Activated naive CD4-positive, alpha-beta T cell treated with anti-CD3 and anti-CD28 coated beads, Interleukin-2, amount 50 U/mL, for 72 hours (primary cell): Measurements from ENCODE around the gene ACER1. TPM values are rescaled to one million over a fixed set of nuclear protein-coding genes. Genes with fewer than 3 reads are reported as not detected.

ENCODE experiments used
- ATAC-seq, 2 donors: fragments of 150-1000 bp; cut with Tn5 transposase; 2 replicates each; pipeline ENCODE4 v1.10.0; 2021; ENCODE audit warnings: mild to moderate bottlenecking in 2 of 2, moderate library complexity in 2 of 2
- DNase-seq, 2 donors: peaks; one replicate each; pipeline ENCODE4 v3.0.0; 2021 to 2022; ENCODE audit warnings: low spot score in 2 of 2
- H3K27ac Mint-ChIP-seq, 2 donors: one replicate each; pipeline ENCODE4 v1.8.0; 2022; ENCODE audit warnings: mild to moderate bottlenecking in 2 of 2, mixed read lengths in 2 of 2
- H3K36me3 Mint-ChIP-seq, 2 donors: one replicate each; pipeline ENCODE4 v1.8.0; 2022; ENCODE audit warnings: mixed read lengths in 2 of 2
- H3K9me3 Mint-ChIP-seq, 2 donors: one replicate each; pipeline ENCODE4 v1.8.0; 2022; ENCODE audit warnings: mixed read lengths in 2 of 2
- total RNA-seq, 2 donors: library from RNA; stranded (reverse); gene quantifications; one replicate each; pipeline ENCODE4 v1.2.3, GENCODE V29; 2022

ACER1 gene
- under 1 TPM in 1 of 2 donors, not detected in 1; 0.52 TPM for total RNA-seq

GRCh38 chr19:6333439-6333838, at the start of gene ACER1:
Gene ACER1 (minus strand): TSS chr19:6333612. CDS start chr19:6333551, 61 bp downstream.
- DNase-seq (no peak), ATAC-seq (no peak)
- H3K27ac Mint-ChIP-seq, result no peak within 1 kb of the TSS
- no peaks in the 10 kb centered on the region for H3K36me3 Mint-ChIP-seq
- H3K9me3 Mint-ChIP-seq, result no peaks in the 10 kb centered on the region

- H3K27ac Mint-ChIP-seq, result peak overlapping the region in 1 of 2 donors; percentile 49
- ATAC-seq (no peak), DNase-seq (no peak)
- H3K36me3 Mint-ChIP-seq, result peaks cover 10 to 31% of the 10 kb centered on the region in 2 donors
- H3K9me3 Mint-ChIP-seq, result no peaks in the 10 kb centered on the region
These were observed 49.8 kb upstream of the ACER1 start for GRCh38 chr19:6383188-6383587.

GRCh38 chr19:6381030-6381750, 47.8 kb upstream of the ACER1 start:
- no peak overlapping the region for H3K27ac Mint-ChIP-seq
- DNase-seq, result no peak
- H3K9me3 Mint-ChIP-seq, result no peaks in the 10 kb centered on the region
- H3K36me3 Mint-ChIP-seq, result peaks cover 10 to 29% of the 10 kb centered on the region in 2 donors
- peak in 1 of 2 donors; percentile 22 for ATAC-seq

- peaks cover 10 to 25% of the 10 kb centered on the region in 2 donors for H3K36me3 Mint-ChIP-seq
- no peak overlapping the region for H3K27ac Mint-ChIP-seq
- H3K9me3 Mint-ChIP-seq, result no peaks in the 10 kb centered on the region
- DNase-seq (no peak), ATAC-seq (no peak)
These were observed 46.3 kb upstream of the ACER1 start for GRCh38 chr19:6379744-6380143.

- Mint-ChIP-seq H3K9me3 (no peaks in the 10 kb centered on the region), H3K36me3 (peaks cover 10 to 22% of the 10 kb centered on the region in 2 donors), H3K27ac (no peak overlapping the region)
- DNase-seq, result no peak
- ATAC-seq, result no peak
These were observed 45.1 kb upstream of the ACER1 start for GRCh38 chr19:6378486-6378885.

- Mint-ChIP-seq H3K9me3 (no peaks in the 10 kb centered on the region), H3K36me3 (peaks cover 10 to 18% of the 10 kb centered on the region in 2 donors), H3K27ac (peak overlapping the region in 1 of 2 donors; percentile 9)
- ATAC-seq (no peak), DNase-seq (no peak)
These were observed 44.6 kb upstream of the ACER1 start for GRCh38 chr19:6378041-6378440.

- H3K36me3 Mint-ChIP-seq, result peaks cover 10 to 16% of the 10 kb centered on the region in 2 donors
- no peaks in the 10 kb centered on the region for H3K9me3 Mint-ChIP-seq
- H3K27ac Mint-ChIP-seq, result peak overlapping the region in 1 of 2 donors; percentile 50
- DNase-seq (no peak), ATAC-seq (no peak)
These were observed 43.2 kb upstream of the ACER1 start for GRCh38 chr19:6376512-6377190.

- ATAC-seq (no peak), DNase-seq (no peak)
- H3K36me3 Mint-ChIP-seq, result peaks cover 6 to 9% of the 10 kb centered on the region in 2 donors
- H3K27ac Mint-ChIP-seq, result peak within 1 kb of the TSS in 1 of 2 donors; percentile 50
- no peaks in the 10 kb centered on the region for H3K9me3 Mint-ChIP-seq
These were observed 42.1 kb upstream of the ACER1 start, which contains the start of gene PSPN for GRCh38 chr19:6375411-6376010. Gene PSPN (minus strand): TSS chr19:6375933. CDS start chr19:6375849, 84 bp downstream.

- ATAC-seq, result no peak
- H3K36me3 Mint-ChIP-seq, result peaks cover 4% of the 10 kb centered on the region in 2 donors
- H3K27ac Mint-ChIP-seq, result no peak overlapping the region
- no peak for DNase-seq
- H3K9me3 Mint-ChIP-seq, result no peaks in the 10 kb centered on the region
These were observed 41.4 kb upstream of the ACER1 start for GRCh38 chr19:6374711-6375410.

GRCh38 chr19:6374161-6374709, 40.8 kb upstream of the ACER1 start:
- Mint-ChIP-seq H3K9me3 (no peaks in the 10 kb centered on the region), H3K27ac (peak overlapping the region in 1 of 2 donors; percentile 94), H3K36me3 (no peaks in the 10 kb centered on the region)
- DNase-seq (no peak), ATAC-seq (no peak)

- Mint-ChIP-seq H3K36me3 (no peaks in the 10 kb centered on the region), H3K9me3 (no peaks in the 10 kb centered on the region), H3K27ac (peak overlapping the region; percentile 81 to 94)
- ATAC-seq, result no peak
- DNase-seq, result no peak
These were observed 40.3 kb upstream of the ACER1 start for GRCh38 chr19:6373813-6374108.

- Mint-ChIP-seq H3K9me3 (no peaks in the 10 kb centered on the region), H3K36me3 (no peaks in the 10 kb centered on the region), H3K27ac (peak overlapping the region; percentile 81 to 94)
- DNase-seq, result peak; percentile 96 to 99
- peak; percentile 65 to 80 for ATAC-seq
These were observed 39.8 kb upstream of the ACER1 start for GRCh38 chr19:6373096-6373812.

GRCh38 chr19:6372594-6373095, 39.2 kb upstream of the ACER1 start, which contains the start of gene ALKBH7:
Gene ALKBH7 (plus strand): TSS chr19:6372794. CDS start chr19:6372821, 27 bp downstream.
- H3K9me3 Mint-ChIP-seq, result no peaks in the 10 kb centered on the region
- H3K27ac Mint-ChIP-seq, result peak within 1 kb of the TSS; percentile 94 to 97
- no peaks in the 10 kb centered on the region for H3K36me3 Mint-ChIP-seq
- ATAC-seq (peak; percentile 83 to 86), DNase-seq (peak; percentile 95 to 97)

- DNase-seq (no peak), ATAC-seq (no peak)
- no peaks in the 10 kb centered on the region for H3K9me3 Mint-ChIP-seq
- peak overlapping the region in 1 of 2 donors; percentile 93 for H3K27ac Mint-ChIP-seq
- H3K36me3 Mint-ChIP-seq, result peaks cover 12 to 17% of the 10 kb centered on the region in 2 donors
These were observed 30.9 kb upstream of the ACER1 start for GRCh38 chr19:6364353-6364752.

GRCh38 chr19:6362351-6362801, 29.0 kb upstream of the ACER1 start:
- Mint-ChIP-seq H3K36me3 (peaks cover 12 to 17% of the 10 kb centered on the region in 2 donors), H3K9me3 (no peaks in the 10 kb centered on the region), H3K27ac (peak overlapping the region; percentile 91 to 99)
- DNase-seq (peak; percentile 32 to 73), ATAC-seq (peak; percentile 26 to 67)

GRCh38 chr19:6362027-6362350, 28.6 kb upstream of the ACER1 start:
- Mint-ChIP-seq H3K27ac (peak overlapping the region; percentile 91 to 99), H3K9me3 (no peaks in the 10 kb centered on the region), H3K36me3 (peaks cover 12 to 17% of the 10 kb centered on the region in 2 donors)
- no peak for ATAC-seq
- DNase-seq, result no peak
